Mesendoderm (in vitro differentiated cells): ENCODE results near the gene MMAB.

Experiments used
- DNase-seq: peaks from one replicate; pipeline ENCODE4 v3.0.0; 2013
- H2AK5ac ChIP-seq: 2 replicates; pipeline ENCODE4 v1.6.1; 2013; ENCODE audit warnings: low read length, inconsistent platforms
- H2BK120ac ChIP-seq: 2 replicates; pipeline ENCODE4 v1.6.1; 2013; ENCODE audit warnings: low read depth, mild to moderate bottlenecking, low read length, moderate library complexity, mixed read lengths
- H2BK15ac ChIP-seq: replicated peaks from 2 replicates; pipeline ENCODE4 v1.6.1; 2013; ENCODE audit warnings: low read depth, mild to moderate bottlenecking, moderate library complexity
- H2BK5ac ChIP-seq: 2 replicates; pipeline ENCODE4 v1.6.1; 2013; ENCODE audit warnings: low read length, inconsistent platforms
- H3K18ac ChIP-seq: 2 replicates; pipeline ENCODE4 v1.6.1; 2013; ENCODE audit warnings: mild to moderate bottlenecking, low read length, mixed read lengths
- H3K23ac ChIP-seq: one replicate; pipeline ENCODE4 v1.6.1; 2013; ENCODE audit warnings: low read length
- H3K27ac ChIP-seq: 2 replicates; pipeline ENCODE4 v1.5.1; 2013; ENCODE audit warnings: low read depth, mild to moderate bottlenecking, inconsistent platforms, low read length, moderate library complexity
- H3K27me3 ChIP-seq: 2 replicates; pipeline ENCODE4 v1.6.1; 2013; ENCODE audit warnings: low read length, control low read depth, mild to moderate bottlenecking, inconsistent platforms; ENCODE audit not compliant: insufficient read depth, poor library complexity
- H3K36me3 ChIP-seq: 2 replicates; pipeline ENCODE4 v1.6.1; 2013; ENCODE audit warnings: low read length, inconsistent platforms; ENCODE audit not compliant: control insufficient read depth, insufficient read depth
- H3K4ac ChIP-seq: one replicate; pipeline ENCODE4 v1.6.1; 2013; ENCODE audit warnings: low read depth, mild to moderate bottlenecking, low read length, moderate library complexity
- H3K4me1 ChIP-seq: 2 replicates; pipeline ENCODE4 v1.6.1; 2013; ENCODE audit warnings: low read depth, low read length, inconsistent platforms; ENCODE audit not compliant: control insufficient read depth
- H3K4me2 ChIP-seq: 2 replicates; pipeline ENCODE4 v1.6.1; 2013; ENCODE audit warnings: low read length
- H3K4me3 ChIP-seq: 2 replicates; pipeline ENCODE4 v1.5.1; 2013; ENCODE audit warnings: mild to moderate bottlenecking, low read length
- H3K56ac ChIP-seq: one replicate; pipeline ENCODE4 v1.6.1; 2013; ENCODE audit warnings: low read length
- H3K79me1 ChIP-seq: 2 replicates; pipeline ENCODE4 v1.6.1; 2013; ENCODE audit warnings: low read length, inconsistent platforms
- H3K79me2 ChIP-seq: 2 replicates; pipeline ENCODE4 v1.6.1; 2013; ENCODE audit warnings: mild to moderate bottlenecking, low read length; ENCODE audit not compliant: control insufficient read depth, insufficient read depth
- H3K9ac ChIP-seq: 2 replicates; pipeline ENCODE4 v1.6.1; 2013; ENCODE audit warnings: low read length, inconsistent platforms
- H4K5ac ChIP-seq: one replicate; pipeline ENCODE4 v1.6.1; 2013; ENCODE audit warnings: low read length
- H4K8ac ChIP-seq: one replicate; pipeline ENCODE4 v1.6.1; 2013; ENCODE audit warnings: low read depth, mild to moderate bottlenecking, control low read depth, low read length, moderate library complexity
- WGBS: extraction: QIAGEN DNeasy Blood & Tissue Kit; methylation state at CpG from one replicate; pipeline ENCODE4 v1.1.7; 2013; ENCODE audit warnings: low lambda C conversion rate, missing lambda C conversion rate; ENCODE audit not compliant: insufficient coverage; ENCODE audit errors: extremely low coverage; 5-methylcytosine and 5-hydroxymethylcytosine counted together

The MMAB gene

GRCh38 chr12:109588461-109589239 lies 15.3 kb upstream of the MMAB start:
- Histone ChIP-seq H4K8ac (no peak overlapping the region), H3K4ac (no peak overlapping the region), H3K79me1 (peaks cover 2% of the 10 kb centered on the region), H2BK120ac (no peak overlapping the region), H3K27ac (no peak overlapping the region), H3K23ac (no peak overlapping the region), H3K18ac (no peak overlapping the region), H3K36me3 (peaks cover 11% of the 10 kb centered on the region), H2BK15ac (no peak overlapping the region), H2BK5ac (no peak overlapping the region), H3K56ac (no peak overlapping the region), H3K27me3 (no peaks in the 10 kb centered on the region), H3K4me3 (no peak overlapping the region), H3K9ac (no peak overlapping the region), H4K5ac (no peak overlapping the region), H3K4me1 (no peaks in the 10 kb centered on the region), H2AK5ac (no peak overlapping the region), H3K79me2 (no peaks in the 10 kb centered on the region), H3K4me2 (no peak overlapping the region)
- no CpG with 5 or more reads among the region's 26 CpGs for WGBS
- no peak for DNase-seq

DNA sequence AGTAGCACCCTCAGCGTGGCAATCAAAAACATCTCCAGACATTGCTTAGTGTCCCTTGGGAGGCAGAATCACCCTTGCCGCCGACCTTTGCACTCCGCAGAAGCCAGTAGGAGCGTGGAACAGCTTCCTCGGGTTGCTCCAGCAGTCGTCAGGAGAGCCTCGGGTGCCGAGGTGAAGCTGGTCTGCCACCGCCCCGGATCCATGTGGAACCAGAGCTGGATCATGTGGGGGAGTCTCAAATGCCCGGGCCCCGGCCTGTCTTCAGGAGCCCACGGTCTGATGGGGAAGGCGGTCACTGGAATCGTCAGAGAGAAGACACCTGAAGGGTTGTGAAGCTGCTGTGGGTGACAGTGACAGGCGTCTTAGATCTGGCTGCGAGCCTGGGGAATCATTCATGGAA lies 14.6 kb upstream of the MMAB start:
- H3K4me1 ChIP-seq = no peaks in the 10 kb centered on the region
- H3K27me3 ChIP-seq = no peaks in the 10 kb centered on the region
- no peaks in the 10 kb centered on the region for H3K79me2 ChIP-seq
- no peak overlapping the region for H3K4me3 ChIP-seq
- no peak overlapping the region for H2AK5ac ChIP-seq
- no peak overlapping the region for H2BK120ac ChIP-seq
- H3K36me3 ChIP-seq = peaks cover 11% of the 10 kb centered on the region
- H3K4me2 ChIP-seq = no peak overlapping the region
- H3K79me1 ChIP-seq = peaks cover 2% of the 10 kb centered on the region
- no peak overlapping the region for H3K4ac ChIP-seq
- no peak for DNase-seq
- H3K56ac ChIP-seq = no peak overlapping the region
- H2BK5ac ChIP-seq = no peak overlapping the region
- H2BK15ac ChIP-seq = no peak overlapping the region
- no peak overlapping the region for H3K27ac ChIP-seq
- no peak overlapping the region for H3K9ac ChIP-seq
- H4K5ac ChIP-seq = no peak overlapping the region
- H4K8ac ChIP-seq = no peak overlapping the region
- no peak overlapping the region for H3K23ac ChIP-seq
- no CpG with 5 or more reads among the region's 18 CpGs for WGBS
- H3K18ac ChIP-seq = no peak overlapping the region

GRCh38 chr12:109586385-109587296 lies 13.3 kb upstream of the MMAB start:
- DNase-seq = no peak

DNA sequence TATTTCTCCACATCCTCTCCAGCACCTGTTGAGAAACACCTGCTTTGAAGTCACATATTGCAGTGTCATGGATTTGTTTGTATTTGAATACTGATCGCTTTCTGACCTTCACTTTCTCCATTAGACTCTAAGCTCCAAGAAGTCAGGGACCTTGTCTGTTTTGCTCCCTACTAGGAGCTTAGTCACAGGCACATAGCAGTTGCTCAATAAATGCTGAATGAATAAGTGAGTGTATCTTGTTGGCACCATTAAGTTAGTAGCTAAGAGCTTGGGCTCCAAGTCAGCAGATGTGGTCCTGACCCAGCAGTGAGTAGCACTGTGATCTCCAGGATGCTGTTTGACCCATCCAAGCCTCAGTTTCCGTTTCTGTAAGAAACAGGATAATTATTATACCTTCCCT lies 10.4 kb upstream of the MMAB start:
- WGBS = no CpG with 5 or more reads among the region's 2 CpGs
- DNase-seq = no peak
- no peak overlapping the region for H3K23ac ChIP-seq
- H2AK5ac ChIP-seq = no peak overlapping the region
- peaks cover 14% of the 10 kb centered on the region for H3K36me3 ChIP-seq
- H3K4me1 ChIP-seq = no peaks in the 10 kb centered on the region
- H3K4me2 ChIP-seq = no peak overlapping the region
- H3K4me3 ChIP-seq = no peak overlapping the region
- no peak overlapping the region for H3K9ac ChIP-seq
- H3K56ac ChIP-seq = no peak overlapping the region
- H3K27me3 ChIP-seq = no peaks in the 10 kb centered on the region
- H3K27ac ChIP-seq = no peak overlapping the region
- H2BK120ac ChIP-seq = no peak overlapping the region
- no peak overlapping the region for H4K8ac ChIP-seq
- H4K5ac ChIP-seq = no peak overlapping the region
- no peaks in the 10 kb centered on the region for H3K79me2 ChIP-seq
- peaks cover 3% of the 10 kb centered on the region for H3K79me1 ChIP-seq
- no peak overlapping the region for H3K4ac ChIP-seq
- H3K18ac ChIP-seq = no peak overlapping the region
- H2BK5ac ChIP-seq = no peak overlapping the region
- no peak overlapping the region for H2BK15ac ChIP-seq

More at GRCh38 chr12:109586385-109587296, 13.3 kb upstream of the MMAB start:
- H3K56ac ChIP-seq = no peak overlapping the region
- H3K9ac ChIP-seq = no peak overlapping the region
- H3K27me3 ChIP-seq = no peaks in the 10 kb centered on the region
- H2BK15ac ChIP-seq = no peak overlapping the region
- no peak overlapping the region for H3K23ac ChIP-seq
- H3K36me3 ChIP-seq = peaks cover 10% of the 10 kb centered on the region
- H3K79me1 ChIP-seq = peaks cover 3% of the 10 kb centered on the region
- H4K8ac ChIP-seq = no peak overlapping the region
- H2BK5ac ChIP-seq = no peak overlapping the region
- no peaks in the 10 kb centered on the region for H3K4me1 ChIP-seq
- no peak overlapping the region for H4K5ac ChIP-seq
- no peak overlapping the region for H2AK5ac ChIP-seq
- H3K27ac ChIP-seq = no peak overlapping the region
- no peak overlapping the region for H3K4me3 ChIP-seq
- H3K18ac ChIP-seq = no peak overlapping the region
- no peak overlapping the region for H2BK120ac ChIP-seq
- no CpG with 5 or more reads among the region's 10 CpGs for WGBS
- H3K4me2 ChIP-seq = no peak overlapping the region
- H3K79me2 ChIP-seq = no peaks in the 10 kb centered on the region
- no peak overlapping the region for H3K4ac ChIP-seq

DNA sequence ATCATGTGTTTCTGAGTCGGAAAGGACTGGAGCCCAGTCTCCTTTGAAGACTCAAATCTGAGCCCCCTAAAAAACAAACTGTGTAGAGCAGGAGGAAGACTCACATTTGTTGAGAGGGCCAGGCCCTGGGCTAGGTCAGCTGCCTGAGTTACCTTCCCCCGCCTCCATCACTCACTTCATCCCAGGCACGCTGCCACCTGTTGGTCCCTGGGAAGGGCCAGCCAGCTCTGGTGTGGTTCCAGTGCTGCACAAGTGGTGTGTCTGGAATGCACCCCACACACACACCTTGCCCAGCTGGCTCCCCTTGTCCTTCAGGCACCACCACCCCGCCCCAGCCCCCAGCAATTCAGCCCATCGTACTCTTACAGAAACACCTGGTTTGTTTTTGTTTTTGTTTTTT lies 9.3 kb upstream of the MMAB start:
- Histone ChIP-seq H3K9ac (no peak overlapping the region), H3K4me2 (no peak overlapping the region), H3K27me3 (no peaks in the 10 kb centered on the region), H3K36me3 (peaks cover 15% of the 10 kb centered on the region), H3K79me2 (no peaks in the 10 kb centered on the region), H3K56ac (no peak overlapping the region), H4K8ac (no peak overlapping the region), H4K5ac (no peak overlapping the region), H2BK120ac (no peak overlapping the region), H2BK15ac (no peak overlapping the region), H3K27ac (no peak overlapping the region), H3K4me1 (no peaks in the 10 kb centered on the region), H3K4me3 (no peak overlapping the region), H2BK5ac (no peak overlapping the region), H3K4ac (no peak overlapping the region), H3K23ac (no peak overlapping the region), H3K79me1 (peaks cover 3% of the 10 kb centered on the region), H2AK5ac (no peak overlapping the region), H3K18ac (no peak overlapping the region)
- DNase-seq = peak; percentile 47
- no CpG with 5 or more reads among the region's 5 CpGs for WGBS
